Activated CD4-positive, alpha-beta T cell treated with anti-CD3 and anti-CD28 coated beads, Interleukin-10, Interleukin-2, amounts not matched to agents 100 ng/mL and 50 ng/mL, durations not matched to agents 16 hours and 8 hours (primary cell): ENCODE measurements around the gene ESPNL.
"Not testable (repeated sequence)": the region's sequence is repeated elsewhere in the genome, so short reads cannot be mapped to it uniquely, and the experiment has no call there.

Experiments
- DNase-seq: peaks from one replicate; pipeline ENCODE4 v3.0.0-alpha.2; 2020

The ESPNL gene, protein sequence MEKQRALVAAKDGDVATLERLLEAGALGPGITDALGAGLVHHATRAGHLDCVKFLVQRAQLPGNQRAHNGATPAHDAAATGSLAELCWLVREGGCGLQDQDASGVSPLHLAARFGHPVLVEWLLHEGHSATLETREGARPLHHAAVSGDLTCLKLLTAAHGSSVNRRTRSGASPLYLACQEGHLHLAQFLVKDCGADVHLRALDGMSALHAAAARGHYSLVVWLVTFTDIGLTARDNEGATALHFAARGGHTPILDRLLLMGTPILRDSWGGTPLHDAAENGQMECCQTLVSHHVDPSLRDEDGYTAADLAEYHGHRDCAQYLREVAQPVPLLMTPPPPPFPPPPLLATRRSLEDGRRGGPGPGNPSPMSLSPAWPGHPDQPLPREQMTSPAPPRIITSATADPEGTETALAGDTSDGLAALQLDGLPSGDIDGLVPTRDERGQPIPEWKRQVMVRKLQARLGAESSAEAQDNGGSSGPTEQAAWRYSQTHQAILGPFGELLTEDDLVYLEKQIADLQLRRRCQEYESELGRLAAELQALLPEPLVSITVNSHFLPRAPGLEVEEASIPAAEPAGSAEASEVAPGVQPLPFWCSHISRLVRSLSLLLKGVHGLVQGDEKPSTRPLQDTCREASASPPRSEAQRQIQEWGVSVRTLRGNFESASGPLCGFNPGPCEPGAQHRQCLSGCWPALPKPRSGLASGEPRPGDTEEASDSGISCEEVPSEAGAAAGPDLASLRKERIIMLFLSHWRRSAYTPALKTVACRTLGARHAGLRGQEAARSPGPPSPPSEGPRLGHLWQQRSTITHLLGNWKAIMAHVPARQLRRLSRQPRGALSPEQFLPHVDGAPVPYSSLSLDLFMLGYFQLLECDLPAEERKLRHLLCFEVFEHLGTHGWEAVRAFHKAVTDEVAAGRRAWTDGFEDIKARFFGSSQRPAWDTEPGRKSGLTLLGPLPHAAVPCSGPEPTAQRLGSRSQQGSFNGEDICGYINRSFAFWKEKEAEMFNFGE

GRCh38 chr2:238100049-238100820 lies at the start of gene ESPNL:
Gene ESPNL, plus strand, starts transcription at chr2:238100340. Its CDS starts 80 bp downstream, at chr2:238100420.
- no peak for DNase-seq

DNA sequence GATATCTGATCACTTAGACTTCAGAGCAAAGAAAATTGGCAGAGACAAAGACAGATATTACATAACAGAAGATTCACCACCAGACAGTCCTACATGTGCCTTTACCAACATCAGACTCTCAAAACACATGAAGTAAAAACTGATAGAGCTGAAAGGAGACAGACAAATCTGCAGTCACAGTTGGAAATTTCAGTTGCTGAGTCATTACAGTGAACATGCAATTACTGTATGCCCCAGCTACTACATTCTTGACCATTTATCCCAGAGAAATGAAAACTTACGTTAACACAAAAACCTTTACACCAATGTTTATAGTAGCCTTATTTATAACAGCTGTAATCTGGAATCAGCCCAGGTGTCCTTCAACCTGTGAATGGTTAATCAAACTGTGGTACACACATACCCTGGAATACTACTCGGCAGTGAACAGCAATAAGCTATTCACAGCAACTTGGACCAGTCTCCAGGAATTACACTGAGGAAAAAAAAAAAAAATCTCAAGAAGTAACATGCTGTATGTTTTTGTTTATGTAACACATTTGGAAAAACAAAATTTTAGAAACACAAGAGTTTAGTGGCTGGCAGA lies 46.9 kb upstream of the ESPNL start:
- no peak for DNase-seq

DNA sequence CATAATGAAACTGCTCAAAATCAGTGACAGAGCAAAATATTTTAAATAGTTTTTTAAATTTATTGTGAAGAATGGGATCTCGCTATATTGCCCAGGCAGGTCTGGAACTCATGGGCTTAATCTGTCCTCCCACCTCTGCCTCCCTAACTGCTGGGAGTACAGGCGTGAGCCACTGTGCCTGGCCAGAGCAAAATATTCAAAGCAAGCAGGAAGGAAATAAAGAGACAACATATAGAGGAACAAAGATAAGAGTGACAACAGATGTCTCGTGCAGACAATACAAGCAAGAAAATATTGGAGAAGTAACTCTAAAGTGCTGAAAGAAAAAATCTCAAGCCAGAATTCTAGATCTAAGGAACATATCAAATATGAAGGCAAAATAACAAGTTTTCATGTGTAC lies 44.3 kb upstream of the ESPNL start:
- DNase-seq = no peak

GRCh38 chr2:238057696-238058575 lies 42.2 kb upstream of the ESPNL start:
- DNase-seq = not testable (repeated sequence)

DNA sequence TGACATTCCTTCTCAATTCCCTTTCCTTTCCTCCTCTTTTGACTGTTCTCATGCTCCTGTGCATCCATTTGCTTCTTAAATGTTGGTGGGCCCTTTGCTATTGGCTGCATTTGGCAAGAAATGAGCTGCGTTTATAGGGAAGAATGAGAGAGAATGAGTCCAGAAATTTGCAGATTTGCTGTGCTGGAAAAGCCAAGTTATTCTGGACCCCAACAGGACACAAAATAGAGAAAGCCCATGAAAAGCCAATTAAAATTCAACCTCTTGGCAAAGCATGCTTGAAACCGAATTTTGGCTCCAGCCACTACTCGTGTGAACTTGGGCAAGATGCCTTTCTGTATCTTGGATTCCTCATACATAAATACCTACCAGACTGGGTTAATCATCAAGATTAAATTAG lies 40.6 kb upstream of the ESPNL start:
- no peak for DNase-seq

DNA sequence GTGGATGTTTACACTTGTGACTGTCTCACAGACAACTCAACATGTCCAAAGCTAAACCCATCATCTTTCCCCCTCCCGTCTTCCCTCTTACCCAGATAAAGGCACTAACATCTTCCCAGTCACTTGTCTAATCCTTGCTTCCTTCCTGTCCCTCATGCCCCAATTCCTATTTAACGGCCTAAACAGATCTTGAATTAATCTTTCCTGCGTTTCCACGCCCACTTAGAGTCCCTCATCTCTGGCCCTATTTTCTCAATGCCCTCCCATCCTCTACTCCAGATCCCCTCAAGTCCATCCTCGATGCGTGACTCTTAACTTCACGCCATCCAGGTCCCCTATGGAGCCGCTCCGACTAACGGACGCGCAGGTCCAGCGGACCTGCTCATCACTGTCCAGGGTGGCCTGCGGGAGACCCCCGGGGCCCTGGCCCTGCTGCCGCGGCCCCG lies 40.0 kb upstream of the ESPNL start:
- DNase-seq = no peak

DNA sequence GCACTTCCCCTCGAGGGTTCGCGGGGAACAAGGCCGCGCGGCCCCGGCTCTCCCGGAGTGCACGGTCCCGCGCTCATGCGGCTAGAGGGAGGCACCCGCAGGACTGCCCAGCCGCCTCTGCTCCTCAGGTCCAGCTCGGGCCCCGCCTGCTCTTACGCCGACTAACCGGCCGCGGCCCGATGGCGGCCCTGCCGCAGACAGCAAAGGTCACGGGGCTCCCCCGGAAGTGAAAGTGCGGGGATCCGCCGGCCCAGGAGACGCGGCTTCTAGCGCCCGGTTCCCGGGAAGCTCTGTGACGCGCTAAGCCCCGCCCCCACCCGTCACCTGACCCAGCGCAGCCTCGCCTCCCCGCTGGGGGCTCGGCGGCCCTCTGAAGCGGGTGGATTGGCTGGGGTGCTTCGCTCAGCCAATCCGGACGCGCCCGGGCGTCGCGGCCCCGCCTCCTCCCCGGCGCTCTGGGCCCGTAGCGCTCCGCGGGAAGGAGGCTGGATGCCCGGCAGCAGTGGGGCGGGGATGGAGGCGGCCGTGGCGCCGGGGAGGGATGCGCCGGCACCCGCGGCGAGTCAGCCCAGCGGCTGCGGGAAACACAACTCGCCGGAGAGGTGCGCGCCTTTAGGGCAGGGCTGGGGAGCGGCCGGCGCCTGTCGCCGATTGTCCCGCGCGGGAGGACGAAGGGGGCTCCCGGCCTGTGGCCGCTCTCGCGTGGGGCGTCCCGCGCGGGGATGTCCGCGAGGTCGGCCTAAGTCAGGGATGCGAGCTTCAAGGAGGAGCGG lies 39.4 kb upstream of the ESPNL start, which contains the start of gene SCLY:
TSS of gene SCLY (plus strand) at position 460 of the 773 bp plus-strand sequence. CDS start at position 514, 54 bp downstream.
- peak; percentile 98 for DNase-seq

GRCh38 chr2:238061315-238062202 lies 38.6 kb upstream of the ESPNL start:
- peak; percentile 45 for DNase-seq

GRCh38 chr2:238063414-238064189 lies 36.5 kb upstream of the ESPNL start:
- DNase-seq = no peak

- no peak for DNase-seq
These were observed 35.8 kb upstream of the ESPNL start for GRCh38 chr2:238064376-238064775.

GRCh38 chr2:238065071-238065846 lies 34.9 kb upstream of the ESPNL start:
- no peak for DNase-seq

- no peak for DNase-seq
These were observed 33.9 kb upstream of the ESPNL start for GRCh38 chr2:238066218-238066617.

GRCh38 chr2:238066718-238067117 lies 33.4 kb upstream of the ESPNL start:
- DNase-seq = peak; percentile 22

- no peak for DNase-seq
These were observed 32.2 kb upstream of the ESPNL start for GRCh38 chr2:238067939-238068338.

GRCh38 chr2:238069021-238069709 lies 31.0 kb upstream of the ESPNL start:
- no peak for DNase-seq

DNA sequence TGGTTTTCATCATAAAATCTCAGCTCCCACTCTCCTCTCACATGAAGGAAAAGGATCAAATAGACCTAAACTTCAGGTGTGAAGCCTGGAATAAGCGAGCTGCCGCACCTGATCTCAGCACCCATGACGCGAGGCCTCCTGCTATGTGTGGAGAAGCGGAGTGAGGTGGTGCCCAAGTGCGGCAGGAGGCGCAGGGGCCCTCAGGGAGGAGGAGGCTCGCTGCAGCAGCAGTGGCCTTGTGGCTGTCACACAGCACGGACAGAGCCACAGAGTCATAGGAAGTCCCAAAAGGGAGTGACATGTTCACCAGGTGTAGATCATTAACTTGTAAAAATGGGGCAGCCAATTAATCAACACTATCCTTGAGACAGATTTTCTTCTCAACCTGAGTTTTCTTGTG lies 30.3 kb upstream of the ESPNL start:
- no peak for DNase-seq

- DNase-seq = no peak
These were observed 24.7 kb upstream of the ESPNL start for GRCh38 chr2:238075397-238075796.
